GM12875 (cell line): Measurements from ENCODE around the gene KHDC1.
"Not testable (repeated sequence)": the region's sequence is repeated elsewhere in the genome, so short reads cannot be mapped to it uniquely, and the experiment has no call there.

Experiments used
- H3K4me3 ChIP-seq: one replicate; pipeline ENCODE4 v1.5.1; 2011; ENCODE audit warnings: low read depth, low read length, control low read depth
- TF ChIP-seq, protein P1 (sequence below): IDR thresholded peaks from 2 replicates; pipeline ENCODE4 v1.5.1; 2011; ENCODE audit warnings: low read depth, mild to moderate bottlenecking, control low read depth, inconsistent platforms, low read length, moderate library complexity, borderline replicate concordance; ENCODE audit not compliant: insufficient read depth

KHDC1 gene

DNA sequence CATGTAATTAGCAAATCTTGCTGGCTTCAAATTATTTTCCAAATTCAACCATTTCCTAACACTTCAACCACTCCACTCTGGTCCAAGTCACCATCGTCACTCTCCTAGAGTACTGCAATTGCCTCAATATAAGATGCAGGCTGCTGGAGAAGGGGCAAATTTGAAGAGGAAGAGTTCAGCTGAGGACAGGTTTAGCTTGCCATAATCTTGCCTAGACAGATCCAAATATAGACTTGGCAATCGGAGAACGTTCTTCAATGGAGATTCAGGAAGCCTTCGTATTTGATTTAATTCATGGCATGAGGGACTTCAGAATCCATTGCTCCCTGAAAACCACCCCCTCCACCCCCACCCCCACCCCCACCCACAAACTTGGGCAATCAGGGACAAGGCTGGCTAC lies 22.3 kb downstream of the KHDC1 start:
- TF ChIP-seq, protein P1, sequence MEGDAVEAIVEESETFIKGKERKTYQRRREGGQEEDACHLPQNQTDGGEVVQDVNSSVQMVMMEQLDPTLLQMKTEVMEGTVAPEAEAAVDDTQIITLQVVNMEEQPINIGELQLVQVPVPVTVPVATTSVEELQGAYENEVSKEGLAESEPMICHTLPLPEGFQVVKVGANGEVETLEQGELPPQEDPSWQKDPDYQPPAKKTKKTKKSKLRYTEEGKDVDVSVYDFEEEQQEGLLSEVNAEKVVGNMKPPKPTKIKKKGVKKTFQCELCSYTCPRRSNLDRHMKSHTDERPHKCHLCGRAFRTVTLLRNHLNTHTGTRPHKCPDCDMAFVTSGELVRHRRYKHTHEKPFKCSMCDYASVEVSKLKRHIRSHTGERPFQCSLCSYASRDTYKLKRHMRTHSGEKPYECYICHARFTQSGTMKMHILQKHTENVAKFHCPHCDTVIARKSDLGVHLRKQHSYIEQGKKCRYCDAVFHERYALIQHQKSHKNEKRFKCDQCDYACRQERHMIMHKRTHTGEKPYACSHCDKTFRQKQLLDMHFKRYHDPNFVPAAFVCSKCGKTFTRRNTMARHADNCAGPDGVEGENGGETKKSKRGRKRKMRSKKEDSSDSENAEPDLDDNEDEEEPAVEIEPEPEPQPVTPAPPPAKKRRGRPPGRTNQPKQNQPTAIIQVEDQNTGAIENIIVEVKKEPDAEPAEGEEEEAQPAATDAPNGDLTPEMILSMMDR, result no peak
- no peak overlapping the region for H3K4me3 ChIP-seq

- no peak overlapping the region for H3K4me3 ChIP-seq
- TF ChIP-seq, protein P1, result no peak
These were observed 26.7 kb downstream of the KHDC1 start for GRCh38 chr6:73236144-73236750.

DNA sequence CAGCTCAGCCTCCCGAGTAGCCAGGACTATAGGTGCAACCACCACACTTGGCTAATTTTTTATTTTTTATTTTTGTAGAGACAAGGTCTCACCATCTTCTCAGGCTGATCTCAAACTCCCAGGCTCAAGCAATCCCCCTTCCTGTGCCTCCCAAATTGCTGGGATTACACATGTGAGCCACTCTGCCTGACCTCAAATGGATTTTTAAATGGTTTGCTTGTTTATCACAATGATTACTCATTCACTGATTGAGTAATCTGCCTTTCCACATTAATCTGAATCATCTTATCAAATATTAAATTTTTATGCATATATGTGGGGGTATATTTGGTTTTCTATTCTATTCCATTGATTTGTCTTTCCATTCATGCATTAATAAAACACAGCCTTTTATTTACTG lies 28.3 kb downstream of the KHDC1 start:
- H3K4me3 ChIP-seq, result no peak overlapping the region
- TF ChIP-seq, protein P1, result no peak

GRCh38 chr6:73233971-73234370 lies 29.0 kb downstream of the KHDC1 start:
- H3K4me3 ChIP-seq, result not testable (repeated sequence)

GRCh38 chr6:73233048-73233447 lies 29.9 kb downstream of the KHDC1 start:
- TF ChIP-seq, protein P1, result no peak
- H3K4me3 ChIP-seq, result no peak overlapping the region

DNA sequence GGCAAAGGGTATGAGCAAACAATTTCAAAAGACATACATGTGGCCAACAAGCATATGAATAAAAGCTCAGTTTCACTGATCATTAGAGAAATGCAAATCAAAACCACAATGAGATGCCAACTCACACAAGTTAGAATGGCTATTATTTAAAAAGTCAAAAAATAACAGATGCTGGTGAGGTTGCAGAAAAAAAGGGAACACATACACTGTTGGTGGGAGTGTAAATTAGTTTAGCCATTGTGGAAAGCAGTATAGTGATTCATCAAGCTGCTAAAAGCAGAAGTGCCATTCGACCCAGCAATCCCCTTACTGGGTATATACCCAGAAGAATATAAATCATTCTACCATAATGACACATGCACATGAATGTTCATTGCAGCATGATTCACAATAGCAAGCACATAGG lies 31.0 kb downstream of the KHDC1 start:
- no peak overlapping the region for H3K4me3 ChIP-seq
- TF ChIP-seq, protein P1, result no peak

GRCh38 chr6:73227606-73228255 lies 35.3 kb downstream of the KHDC1 start:
- TF ChIP-seq, protein P1, result no peak
- H3K4me3 ChIP-seq, result no peak overlapping the region
